CD4-positive, alpha-beta T cell treated with Interleukin-15 for 4 hours (primary cell): ENCODE data around the gene SPTB.

Experiments
- DNase-seq: peaks from one replicate; pipeline ENCODE4 v3.0.0-alpha.2; 2020; ENCODE audit warnings: low spot score

SPTB gene

GRCh38 chr14:64709126-64709525 is 170.6 kb downstream of the SPTB start:
- no peak for DNase-seq

- DNase-seq = peak; percentile 39
Observed at GRCh38 chr14:64708148-64709004, 171.3 kb downstream of the SPTB start.

- DNase-seq = peak; percentile 58
Observed at GRCh38 chr14:64707661-64708060, 172.0 kb downstream of the SPTB start.

- no peak for DNase-seq
Observed at GRCh38 chr14:64706593-64707193, 173.0 kb downstream of the SPTB start.

GRCh38 chr14:64706119-64706592 is 173.6 kb downstream of the SPTB start:
- no peak for DNase-seq

GRCh38 chr14:64705381-64706118 is 174.2 kb downstream of the SPTB start:
- no peak for DNase-seq

- DNase-seq = no peak
Observed at GRCh38 chr14:64704743-64705380, 174.8 kb downstream of the SPTB start.

- no peak for DNase-seq
Observed at GRCh38 chr14:64704143-64704742, 175.5 kb downstream of the SPTB start, which contains the start of gene PLEKHG3. Gene PLEKHG3, plus strand, starts transcription at chr14:64704424. Its CDS starts 23,208 bp downstream, at chr14:64727632.

- DNase-seq = no peak
Observed at GRCh38 chr14:64703395-64704142, 176.1 kb downstream of the SPTB start.

- peak; percentile 34 for DNase-seq
Observed at GRCh38 chr14:64702493-64703394, 177.0 kb downstream of the SPTB start.

- DNase-seq = no peak
Observed at GRCh38 chr14:64701660-64702059, 178.0 kb downstream of the SPTB start.

GRCh38 chr14:64700894-64701293 is 178.8 kb downstream of the SPTB start:
- DNase-seq = no peak

- DNase-seq = no peak
Observed at GRCh38 chr14:64700290-64700689, 179.4 kb downstream of the SPTB start.

- DNase-seq = peak; percentile 53
Observed at GRCh38 chr14:64698903-64699302, 180.8 kb downstream of the SPTB start.

GRCh38 chr14:64696355-64696857 is 183.3 kb downstream of the SPTB start:
- peak; percentile 37 for DNase-seq
